Pancreas (tissue), 10 donors: Measurements from ENCODE around the gene DNAH7. TPM values are rescaled to one million over a fixed set of nuclear protein-coding genes. Genes with fewer than 3 reads are reported as not detected.

ENCODE experiments used
- ATAC-seq, 4 donors: fragments of 200-7000 bp; cut with Tn5 transposase; one replicate each; pipeline versions ENCODE4 v1.8.0 to v1.9.1; 2020; ENCODE audit warnings: mild to moderate bottlenecking in 4 of 4, moderate library complexity in 4 of 4
- DNase-seq, 6 donors: peaks; one replicate each; pipeline ENCODE4 v3.0.0-alpha.2; 2020
- FAIRE-seq: peaks from 2 replicates; lab custom pipeline; 2012; peaks lifted over from hg19 to GRCh38; lab: Jason Lieb, UNC
- H3K27ac ChIP-seq, 4 donors: fragments of 200-600 bp; sonication (generic); 1 replicate in 3 of 4; 2 replicates in 1 of 4; pipeline versions ENCODE4 v1.5.0 to v1.8.0; 2020
- H3K27me3 ChIP-seq, 4 donors: fragments of 200-600 bp; one replicate each; pipeline ENCODE4 v1.8.0; 2021
- H3K36me3 ChIP-seq, 3 donors: fragments of 200-600 bp; sonication (generic) in 1 of 3; one replicate each; pipeline versions ENCODE4 v1.5.0 to v1.8.0; 2020 to 2021
- H3K4me1 ChIP-seq, 3 donors: fragments of 200-600 bp; one replicate each; pipeline ENCODE4 v1.8.0; 2021
- H3K4me3 ChIP-seq, 4 donors: fragments of 200-600 bp; sonication (generic) in 2 of 4; one replicate each; pipeline versions ENCODE4 v1.5.0 to v1.8.0; 2020 to 2021
- H3K9me3 ChIP-seq, 4 donors: fragments of 200-600 bp; one replicate each; pipeline ENCODE4 v1.8.0; 2021
- WGBS, 2 donors: extraction: QIAGEN DNeasy Blood & Tissue Kit; methylation state at CpG; one replicate each; pipeline ENCODE4 v1.1.7; 2013; 5-methylcytosine and 5-hydroxymethylcytosine counted together
- intact Hi-C, 3 donors: fragments of 100-400 bp; cut with DNase I; formaldehyde crosslinking; loops; one replicate each; pipeline versions ENCODE4 v1.11.1 to v1.14.2; 2022
- polyA plus RNA-seq, 2 donors: library from polyadenylated mRNA; stranded (reverse); fragments of 200-250 nt; gene quantifications; one replicate each; pipeline ENCODE4 v1.2.3, GENCODE V29; 2013
- total RNA-seq, 6 donors: library from RNA; stranded (reverse); fragmentation: NEBNext Ultra II Directional in 4 of 6; extraction: Animal tissue kit (Norgen Biotek cat#: 25700) in 4 of 6; gene quantifications; one replicate each; pipeline versions ENCODE4 v1.2.1 to v1.2.4, GENCODE V29; 2021 to 2023
- TF ChIP-seq, protein P1 (sequence below), 4 donors: fragments of 200-600 bp; sonication (generic) in 3 of 4; IDR thresholded peaks; one replicate each; pipeline versions ENCODE4 v1.5.0 to v1.8.0; 2021; ENCODE audit warnings: antibody characterized with exemption in 4 of 4
- donor health status: healthy with polysubstance abuse.
- donor health status: DM: no; HTN: no; CAD: no; lungs with moderate emphysema.
- donor health status: DM: no; HTN: no; CAD: no.
- donor health status: control.
- donor health status: control.
- donor health status: Bipolar disorder and iron deficiency.
- donor health status: DM: yes; HTN: yes; CAD: no.
- donor health status: DM: no; HTN: no; CAD: no.
- donor health status: DM: no; HTN: no; CAD: no.
- donor health status: DM: yes; HTN: yes; CAD: no.

Gene DNAH7
- total RNA-seq: 1 to 10 TPM; 2.7 to 7.0 (median 4.0) TPM
- 1 to 10 TPM; 1.6 to 2.8 TPM for polyA plus RNA-seq

DNA sequence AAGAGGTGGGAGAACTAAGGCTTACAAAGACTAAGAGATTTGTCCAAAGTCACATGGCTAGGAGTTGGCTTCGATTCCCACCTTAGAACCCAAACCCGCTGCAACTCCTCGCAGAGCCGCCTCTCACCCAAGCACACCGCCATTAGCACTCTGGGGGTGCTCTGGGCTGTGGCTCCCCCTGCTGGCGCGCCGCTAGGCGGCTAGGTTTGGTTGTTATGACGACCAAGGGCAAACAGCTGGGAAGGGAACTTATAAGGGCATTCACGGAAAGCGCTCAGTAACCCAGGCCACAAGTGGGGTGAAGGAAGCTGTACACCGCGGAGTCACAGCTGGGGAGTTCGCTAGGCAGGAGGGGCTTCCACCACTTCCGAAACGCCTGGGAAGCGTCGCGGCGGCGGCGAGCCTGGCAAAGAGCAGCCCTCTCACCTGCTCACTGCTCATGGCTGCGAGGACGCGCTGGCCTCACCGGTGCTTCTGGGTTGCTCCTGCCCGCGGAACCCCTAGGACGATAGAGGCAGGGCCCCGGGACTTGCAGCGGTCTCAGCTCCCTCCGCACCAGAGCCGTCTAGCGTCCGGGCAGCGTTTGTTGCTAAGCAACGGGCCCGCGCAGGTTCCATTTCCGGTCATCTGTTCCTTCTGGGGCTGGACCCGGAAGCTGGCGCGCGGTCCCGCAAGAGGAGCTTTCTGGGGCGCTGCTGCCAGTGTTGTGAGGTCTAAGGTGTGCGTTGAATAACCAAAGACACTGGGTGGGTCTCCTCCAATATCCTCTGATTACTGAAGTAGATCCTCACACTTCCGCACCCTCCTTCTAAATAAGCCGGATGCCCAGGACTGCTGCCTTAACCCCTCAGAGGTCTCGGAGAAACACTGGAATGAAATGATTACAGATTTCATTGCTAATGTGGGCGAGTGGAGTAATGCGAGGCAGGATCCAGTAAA is at the start of gene DNAH7:
Gene DNAH7 (minus strand): TSS at position 567 of the 939 bp plus-strand sequence. CDS start 126 bp downstream, at position 441.
- H3K27ac ChIP-seq: peak within 1 kb of the TSS; percentile 54 to 97 (median 83)
- H3K4me1 ChIP-seq: peaks cover 0 to 5% (median 4%) of the 10 kb centered on the region in 3 donors
- ATAC-seq (peak; percentile 96 to 99 (median 97)), DNase-seq (peak; percentile 87 to 97 (median 90)), FAIRE-seq (peak; percentile 23)
- intact Hi-C loops: no loop called here
- no peaks in the 10 kb centered on the region for H3K36me3 ChIP-seq
- WGBS, 2 donors: 0 to 1% methylated on average over 53 of the region's 53 CpGs
- peak within 1 kb of the TSS; percentile 45 to 98 (median 64) for H3K4me3 ChIP-seq
- TF ChIP-seq, protein P1, sequence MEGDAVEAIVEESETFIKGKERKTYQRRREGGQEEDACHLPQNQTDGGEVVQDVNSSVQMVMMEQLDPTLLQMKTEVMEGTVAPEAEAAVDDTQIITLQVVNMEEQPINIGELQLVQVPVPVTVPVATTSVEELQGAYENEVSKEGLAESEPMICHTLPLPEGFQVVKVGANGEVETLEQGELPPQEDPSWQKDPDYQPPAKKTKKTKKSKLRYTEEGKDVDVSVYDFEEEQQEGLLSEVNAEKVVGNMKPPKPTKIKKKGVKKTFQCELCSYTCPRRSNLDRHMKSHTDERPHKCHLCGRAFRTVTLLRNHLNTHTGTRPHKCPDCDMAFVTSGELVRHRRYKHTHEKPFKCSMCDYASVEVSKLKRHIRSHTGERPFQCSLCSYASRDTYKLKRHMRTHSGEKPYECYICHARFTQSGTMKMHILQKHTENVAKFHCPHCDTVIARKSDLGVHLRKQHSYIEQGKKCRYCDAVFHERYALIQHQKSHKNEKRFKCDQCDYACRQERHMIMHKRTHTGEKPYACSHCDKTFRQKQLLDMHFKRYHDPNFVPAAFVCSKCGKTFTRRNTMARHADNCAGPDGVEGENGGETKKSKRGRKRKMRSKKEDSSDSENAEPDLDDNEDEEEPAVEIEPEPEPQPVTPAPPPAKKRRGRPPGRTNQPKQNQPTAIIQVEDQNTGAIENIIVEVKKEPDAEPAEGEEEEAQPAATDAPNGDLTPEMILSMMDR (IDR thresholded peaks at IDR 0.05): peak; percentile 44 to 91 (median 53)
- no peaks in the 10 kb centered on the region for H3K27me3 ChIP-seq
- H3K9me3 ChIP-seq: no peaks in the 10 kb centered on the region

DNA sequence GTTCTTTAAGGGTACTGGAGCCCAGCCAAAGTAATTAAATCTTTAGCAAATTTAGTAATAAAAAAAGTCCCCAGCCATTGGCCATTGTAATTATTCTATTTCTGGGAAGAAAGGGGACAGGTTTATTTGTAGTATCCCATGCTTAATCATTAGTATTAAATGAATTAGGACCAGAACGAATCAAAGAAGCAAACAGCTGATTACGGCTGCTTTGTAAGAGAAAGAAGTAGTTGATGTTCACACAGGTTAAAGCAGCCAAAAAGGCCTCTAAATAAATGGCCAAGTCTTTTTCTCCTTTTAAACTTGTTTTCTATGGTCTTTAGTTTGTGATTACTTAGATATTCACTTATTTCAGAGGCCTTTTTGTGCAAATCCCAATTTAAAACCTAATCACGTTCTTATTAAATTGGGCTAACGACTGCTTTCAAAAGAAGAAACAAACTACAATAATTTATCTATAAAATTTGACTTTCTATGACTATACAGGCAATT is 48.6 kb upstream of the DNAH7 start:
- Histone ChIP-seq H3K27me3 (no peaks in the 10 kb centered on the region), H3K36me3 (no peaks in the 10 kb centered on the region), H3K27ac (no peak overlapping the region), H3K4me1 (peaks cover 0 to 3% (median 0%) of the 10 kb centered on the region in 3 donors), H3K4me3 (no peak overlapping the region), H3K9me3 (no peaks in the 10 kb centered on the region)
- intact Hi-C loops: no loop called here
- WGBS, 2 donors: 80 to 91% methylated on average over 4 of the region's 4 CpGs
- no peak for FAIRE-seq
- DNase-seq: no peak
- TF ChIP-seq, protein P1 (IDR thresholded peaks at IDR 0.05): no peak
- ATAC-seq: no peak

DNA sequence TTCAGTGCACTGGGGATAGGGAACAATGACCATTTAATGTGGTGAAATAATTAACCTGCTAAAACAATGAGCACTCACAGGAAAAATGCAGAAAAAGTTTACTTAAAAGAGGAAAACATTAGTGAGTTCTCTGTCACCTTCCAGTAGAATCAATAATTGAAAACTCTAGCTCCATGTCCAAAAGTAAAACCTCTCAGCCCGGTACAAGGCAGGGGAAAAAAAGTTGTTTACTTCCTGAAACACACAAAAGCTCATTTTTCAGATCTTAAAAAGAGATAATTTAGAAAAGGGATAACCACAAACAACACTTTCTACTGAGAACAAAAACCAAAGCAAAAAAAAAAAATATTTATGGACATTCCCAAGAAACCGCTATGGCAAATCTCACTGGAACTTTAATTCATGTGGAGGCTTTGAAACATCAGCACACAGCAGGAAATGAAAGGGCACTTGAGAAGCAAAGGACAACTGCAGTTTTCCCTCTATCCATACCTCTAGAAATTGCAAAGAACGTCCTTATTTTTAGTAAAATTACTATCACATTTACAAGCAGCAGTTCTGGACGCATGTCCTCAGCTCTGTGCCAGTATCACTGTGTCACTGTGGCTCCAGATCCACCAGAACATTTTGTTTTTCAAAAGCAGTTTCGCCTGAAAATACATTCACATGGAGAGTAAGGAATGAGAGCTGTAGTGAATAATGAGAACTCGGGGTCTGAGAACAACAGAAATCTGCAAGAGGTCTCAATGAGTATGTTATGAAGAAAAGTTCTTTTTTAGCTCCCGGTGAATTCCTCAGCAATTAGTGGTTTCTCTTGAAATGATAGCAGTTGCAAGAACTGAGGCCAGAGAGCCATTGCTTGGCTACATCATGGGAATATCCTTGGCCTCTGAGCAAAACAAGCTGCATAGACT is 44.7 kb upstream of the DNAH7 start:
- no peak overlapping the region for H3K4me3 ChIP-seq
- H3K27ac ChIP-seq: peak overlapping the region in 3 of 4 donors; percentile 57 to 74 (median 62)
- H3K4me1 ChIP-seq: peaks cover 0 to 3% (median 0%) of the 10 kb centered on the region in 3 donors
- TF ChIP-seq, protein P1 (IDR thresholded peaks at IDR 0.05): no peak
- FAIRE-seq (no peak), ATAC-seq (peak; percentile 44 to 85 (median 60)), DNase-seq (no peak)
- no peaks in the 10 kb centered on the region for H3K36me3 ChIP-seq
- no peaks in the 10 kb centered on the region for H3K27me3 ChIP-seq
- intact Hi-C loops: no loop called here
- 29 to 30% methylated on average over 7 of the region's 7 CpGs for WGBS, 2 donors
- no peaks in the 10 kb centered on the region for H3K9me3 ChIP-seq

DNA sequence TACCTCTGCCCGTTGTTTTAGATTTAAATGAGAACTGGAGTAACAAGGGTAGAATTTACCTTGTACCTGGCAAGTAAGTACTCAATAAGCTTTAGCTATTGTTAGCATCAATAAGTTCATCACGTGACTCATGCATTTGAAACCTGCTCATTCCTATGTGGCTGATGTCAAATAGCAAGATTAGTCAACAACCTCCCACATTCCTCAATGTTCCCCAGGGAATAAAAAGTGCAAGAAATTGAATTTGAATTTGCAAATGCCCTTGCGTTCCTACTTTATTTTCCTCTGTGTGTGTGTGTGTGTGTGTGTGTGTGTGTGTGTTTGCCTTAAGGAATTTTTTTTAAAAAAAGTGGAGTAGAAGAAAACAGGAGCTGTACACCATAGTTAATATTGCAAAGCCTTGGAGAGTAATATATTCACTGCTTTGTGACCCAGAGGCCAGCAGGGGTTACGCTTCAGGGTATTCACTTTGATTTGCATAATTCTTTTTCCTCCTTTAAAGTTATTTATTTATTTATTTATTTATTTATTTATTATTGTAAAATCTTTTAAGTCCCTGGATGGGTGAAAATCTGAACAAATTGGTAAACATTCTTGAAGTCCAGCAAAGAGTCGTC is 43.9 kb upstream of the DNAH7 start:
- intact Hi-C loops: no loop called here
- FAIRE-seq (no peak), ATAC-seq (peak; percentile 55 to 81 (median 56)), DNase-seq (no peak)
- H3K27me3 ChIP-seq: no peaks in the 10 kb centered on the region
- H3K4me1 ChIP-seq: peaks cover 0 to 3% (median 0%) of the 10 kb centered on the region in 3 donors
- TF ChIP-seq, protein P1 (IDR thresholded peaks at IDR 0.05): no peak
- 32 to 36% methylated on average over 5 of the region's 5 CpGs for WGBS, 2 donors
- no peak overlapping the region for H3K4me3 ChIP-seq
- H3K9me3 ChIP-seq: no peaks in the 10 kb centered on the region
- H3K36me3 ChIP-seq: no peaks in the 10 kb centered on the region
- H3K27ac ChIP-seq: peak overlapping the region in 2 of 4 donors; percentile 62 to 74
